C1 segment of cervical spinal cord (tissue), 14 donors: Measurements from ENCODE around the gene OR6C6.
"Not testable (repeated sequence)": the region's sequence is repeated elsewhere in the genome, so short reads cannot be mapped to it uniquely, and the experiment has no call there.

Source experiments
- DNase-seq, 14 donors: peaks; one replicate each; lab custom pipeline; 2025; lab: John Stamatoyannopoulos, UW

Gene OR6C6

GRCh38 chr12:55296469-55296868, at the start of gene OR6C6:
TSS of gene OR6C6 (minus strand) at chr12:55296569. CDS start at chr12:55295232, 1,337 bp downstream.
- no peak for DNase-seq

- no peak for DNase-seq
Measured at GRCh38 chr12:55336002-55336401, 39.6 kb upstream of the OR6C6 start.

GRCh38 chr12:55330446-55330845, 34.1 kb upstream of the OR6C6 start, which contains the start of gene OR6C3:
TSS of gene OR6C3 (plus strand) at chr12:55330746. CDS start at chr12:55331701, 955 bp downstream.
- no peak for DNase-seq

GRCh38 chr12:55325801-55326200, 29.4 kb upstream of the OR6C6 start:
- DNase-seq, result not testable (repeated sequence)

- DNase-seq, result no peak
Measured at GRCh38 chr12:55320201-55320600, 23.8 kb upstream of the OR6C6 start.

- no peak for DNase-seq
Measured at GRCh38 chr12:55314043-55314442, 17.7 kb upstream of the OR6C6 start, which contains the start of gene OR6C1. TSS of gene OR6C1 (plus strand) at chr12:55314343. CDS start at chr12:55320600, 6,257 bp downstream.

GRCh38 chr12:55289999-55290398, 6.4 kb downstream of the OR6C6 start:
- DNase-seq, result no peak

- no peak for DNase-seq
Measured at GRCh38 chr12:55280991-55281390, 15.4 kb downstream of the OR6C6 start.

- no peak for DNase-seq
Measured at GRCh38 chr12:55258303-55258702, 38.1 kb downstream of the OR6C6 start.

- no peak for DNase-seq
Measured at GRCh38 chr12:55256831-55257230, 39.5 kb downstream of the OR6C6 start.

GRCh38 chr12:55253281-55253680, 43.1 kb downstream of the OR6C6 start:
- DNase-seq, result no peak

GRCh38 chr12:55250944-55251343, 45.4 kb downstream of the OR6C6 start:
- no peak for DNase-seq

GRCh38 chr12:55246159-55246558, 50.2 kb downstream of the OR6C6 start:
- DNase-seq, result no peak

GRCh38 chr12:55244309-55244708, 52.1 kb downstream of the OR6C6 start, which contains the start of gene OR6C74:
TSS of gene OR6C74 (plus strand) at chr12:55244609. CDS start at chr12:55247288, 2,679 bp downstream.
- DNase-seq, result no peak
